Measurements from ENCODE around the gene NUDCD2. TPM values are rescaled to one million over a fixed set of nuclear protein-coding genes. Genes with fewer than 3 reads are reported as not detected.

NUDCD2 gene
- polyA plus RNA-seq, 3 donors: 3.4 to 23.6 (median 22.0) TPM

GRCh38 chr5:163453705-163454104, 6.2 kb downstream of the NUDCD2 start:
- Histone ChIP-seq H3K4me2 (replicated peaks; ENCODE audit: extremely low read depth, low read length, poor library complexity, severe bottlenecking) (no peak overlapping the region), H3K4me1 (ENCODE audit: control insufficient read depth in 1 of 2, insufficient read depth in 2 of 2, low read length in 2 of 2) (peaks cover 2 to 3% of the 10 kb centered on the region in 2 donors), H3K79me2 (ENCODE audit: insufficient read depth, low read length) (peaks cover 18% of the 10 kb centered on the region), H3K9me3 (replicated peaks in 1 of 2; ENCODE audit: control insufficient read depth in 1 of 2, insufficient read depth in 1 of 2, low read length in 2 of 2) (no peaks in the 10 kb centered on the region), H3K27me3 (ENCODE audit: control insufficient read depth in 2 of 2, insufficient read depth in 2 of 2, low read length in 2 of 2) (no peaks in the 10 kb centered on the region), H3K36me3 (replicated peaks in 1 of 2; ENCODE audit: control insufficient read depth in 1 of 2, insufficient read depth in 2 of 2, low read length in 2 of 2) (peaks cover 24 to 69% of the 10 kb centered on the region in 2 donors), H3K9ac (ENCODE audit: insufficient read depth, low read length, poor library complexity, severe bottlenecking) (no peak overlapping the region), H2AFZ (ENCODE audit: insufficient read depth, low read depth, low read length, poor library complexity, severe bottlenecking) (no peak overlapping the region), H3K4me3 (replicated peaks in 1 of 3; ENCODE audit: low read depth in 2 of 3, low read length in 3 of 3) (no peak overlapping the region), H3K27ac (ENCODE audit: low read depth in 1 of 2, low read length in 2 of 2) (no peak overlapping the region), H4K20me1 (ENCODE audit: insufficient read depth, low read length) (no peaks in the 10 kb centered on the region)
- DNase-seq: no peak
- H3K4me1 Mint-ChIP-seq: peaks cover 4% of the 10 kb centered on the region
- WGBS (ENCODE audit: insufficient coverage): no CpG with 5 or more reads among the region's 1 CpG
- H3K9me3 Mint-ChIP-seq: peaks cover 0 to 1% (median 0%) of the 10 kb centered on the region in 7 donors
- H3K27me3 Mint-ChIP-seq (ENCODE audit: low read depth in 3 of 3): no peaks in the 10 kb centered on the region
- intact Hi-C loops (cut with micrococcal nuclease): no loop called here
- H3K27ac Mint-ChIP-seq: no peak overlapping the region
- TF ChIP-seq CTCF (IDR thresholded peaks at IDR 0.05): no peak
- H3K36me3 Mint-ChIP-seq: peaks cover 47 to 56% of the 10 kb centered on the region in 2 donors
- no peak overlapping the region for H3K4me3 Mint-ChIP-seq

- Histone ChIP-seq H4K20me1 (ENCODE audit: insufficient read depth, low read length) (no peaks in the 10 kb centered on the region), H3K27ac (ENCODE audit: low read depth in 1 of 2, low read length in 2 of 2) (no peak overlapping the region), H3K36me3 (replicated peaks in 1 of 2; ENCODE audit: control insufficient read depth in 1 of 2, insufficient read depth in 2 of 2, low read length in 2 of 2) (peaks cover 36 to 91% of the 10 kb centered on the region in 2 donors), H2AFZ (ENCODE audit: insufficient read depth, low read depth, low read length, poor library complexity, severe bottlenecking) (no peak overlapping the region), H3K4me2 (replicated peaks; ENCODE audit: extremely low read depth, low read length, poor library complexity, severe bottlenecking) (no peak overlapping the region), H3K79me2 (ENCODE audit: insufficient read depth, low read length) (peaks cover 7% of the 10 kb centered on the region), H3K27me3 (ENCODE audit: control insufficient read depth in 2 of 2, insufficient read depth in 2 of 2, low read length in 2 of 2) (no peaks in the 10 kb centered on the region), H3K4me1 (ENCODE audit: control insufficient read depth in 1 of 2, insufficient read depth in 2 of 2, low read length in 2 of 2) (no peaks in the 10 kb centered on the region), H3K9ac (ENCODE audit: insufficient read depth, low read length, poor library complexity, severe bottlenecking) (no peak overlapping the region), H3K9me3 (replicated peaks in 1 of 2; ENCODE audit: control insufficient read depth in 1 of 2, insufficient read depth in 1 of 2, low read length in 2 of 2) (no peaks in the 10 kb centered on the region), H3K4me3 (replicated peaks in 1 of 3; ENCODE audit: low read depth in 2 of 3, low read length in 3 of 3) (no peak overlapping the region)
- no peaks in the 10 kb centered on the region for H3K27me3 Mint-ChIP-seq (ENCODE audit: low read depth in 3 of 3)
- H3K36me3 Mint-ChIP-seq: peaks cover 60 to 72% of the 10 kb centered on the region in 2 donors
- H3K4me3 Mint-ChIP-seq: no peak overlapping the region
- H3K27ac Mint-ChIP-seq: no peak overlapping the region
- 100% methylated on average over 7 of the region's 8 CpGs for WGBS (ENCODE audit: insufficient coverage)
- H3K4me1 Mint-ChIP-seq: no peaks in the 10 kb centered on the region
- TF ChIP-seq CTCF (IDR thresholded peaks at IDR 0.05): no peak
- no peak for DNase-seq
- intact Hi-C loops (cut with micrococcal nuclease): no loop called here
- H3K9me3 Mint-ChIP-seq: peaks cover 0 to 1% (median 0%) of the 10 kb centered on the region in 7 donors
Observed at GRCh38 chr5:163451489-163451888, 8.4 kb downstream of the NUDCD2 start.

All from CD14-positive monocyte (primary cell).